Tibial artery (tissue), 4 donors: ENCODE measurements around the gene SYNE1.

Experiments used
- DNase-seq, 2 donors: peaks; one replicate each; pipeline ENCODE4 v3.0.0-alpha.2; 2019
- H3K27ac ChIP-seq, 2 donors: fragments of 200-600 bp; sonication (generic) in 1 of 2; 1 replicate in 1 of 2; 2 replicates in 1 of 2; pipeline ENCODE4 v1.5.1; 2018 to 2019; ENCODE audit warnings: mild to moderate bottlenecking in 1 of 2
- H3K27me3 ChIP-seq, 2 donors: fragments of 200-600 bp; sonication (generic) in 1 of 2; one replicate each; pipeline versions ENCODE4 v1.5.1 to v1.6.0; 2016 to 2019
- H3K36me3 ChIP-seq, 3 donors: fragments of 200-600 bp; sonication (generic) in 2 of 3; one replicate each; pipeline ENCODE4 v1.5.1; 2016 to 2019; ENCODE audit warnings: mild to moderate bottlenecking in 2 of 3
- H3K4me1 ChIP-seq, 4 donors: fragments of 200-600 bp; sonication (generic) in 2 of 4; 1 replicate in 3 of 4; 2 replicates in 1 of 4; pipeline ENCODE4 v1.5.1; 2016 to 2019
- H3K4me3 ChIP-seq, 2 donors: fragments of 200-600 bp; sonication (generic) in 1 of 2; 1 replicate in 1 of 2; 2 replicates in 1 of 2; pipeline ENCODE4 v1.5.1; 2018 to 2019; ENCODE audit warnings: mild to moderate bottlenecking in 2 of 2
- H3K9me3 ChIP-seq, 3 donors: fragments of 200-600 bp; sonication (generic) in 1 of 3; one replicate each; pipeline ENCODE4 v1.5.1; 2016 to 2019
- CTCF ChIP-seq, 2 experiments: fragments of 200-600 bp in 1 of 2; fragments of 450-650 bp in 1 of 2; IDR thresholded peaks; one replicate each; pipeline ENCODE4 v1.5.1; 2017 to 2019; ENCODE audit warnings: antibody characterized with exemption in 2 of 2, mild to moderate bottlenecking in 1 of 2, moderate library complexity in 1 of 2
- intact Hi-C: fragments of 100-400 bp; cut with DNase I; formaldehyde crosslinking; loops from one replicate; pipeline ENCODE4 v1.15.0; 2023; ENCODE audit warnings: low total_unique reads

The SYNE1 gene

GRCh38 chr6:152273002-152273401 lies 364.2 kb downstream of the SYNE1 start:
- Histone ChIP-seq H3K36me3 (peaks cover 19 to 26% (median 26%) of the 10 kb centered on the region in 3 donors), H3K4me3 (no peak overlapping the region), H3K9me3 (no peaks in the 10 kb centered on the region), H3K27ac (peak overlapping the region; percentile 59 to 62), H3K4me1 (peaks cover 5 to 81% (median 37%) of the 10 kb centered on the region in 4 donors), H3K27me3 (no peaks in the 10 kb centered on the region)
- DNase-seq, result peak in 1 of 2 donors; percentile 42
- TF ChIP-seq CTCF (IDR thresholded peaks at IDR 0.05), result no peak
- intact Hi-C loops, result no loop called here

- peaks cover 19 to 21% (median 21%) of the 10 kb centered on the region in 3 donors for H3K36me3 ChIP-seq
- DNase-seq, result no peak
- no peak overlapping the region for H3K4me3 ChIP-seq
- no peak for TF ChIP-seq CTCF (IDR thresholded peaks at IDR 0.05)
- peak overlapping the region; percentile 59 to 62 for H3K27ac ChIP-seq
- H3K4me1 ChIP-seq, result peaks cover 5 to 86% (median 42%) of the 10 kb centered on the region in 4 donors
- H3K9me3 ChIP-seq, result no peaks in the 10 kb centered on the region
- intact Hi-C loops, result no loop called here
- no peaks in the 10 kb centered on the region for H3K27me3 ChIP-seq
Measured at GRCh38 chr6:152272486-152272885, 364.7 kb downstream of the SYNE1 start.

- DNase-seq, result peak; percentile 48 to 83
- Histone ChIP-seq H3K36me3 (peaks cover 16 to 17% (median 16%) of the 10 kb centered on the region in 3 donors), H3K4me3 (peak overlapping the region; percentile 4 to 10), H3K9me3 (no peaks in the 10 kb centered on the region), H3K27me3 (no peaks in the 10 kb centered on the region), H3K27ac (peak overlapping the region; percentile 59 to 62), H3K4me1 (peaks cover 5 to 91% (median 44%) of the 10 kb centered on the region in 4 donors)
- intact Hi-C loops, result no loop called here
- TF ChIP-seq CTCF (IDR thresholded peaks at IDR 0.05), result peak in 1 of 2 experiments; percentile 19
Measured at GRCh38 chr6:152271776-152272464, 365.2 kb downstream of the SYNE1 start.

GRCh38 chr6:152270301-152270925 lies 366.7 kb downstream of the SYNE1 start:
- H3K9me3 ChIP-seq, result no peaks in the 10 kb centered on the region
- no peak for DNase-seq
- H3K4me1 ChIP-seq, result peaks cover 5 to 98% (median 48%) of the 10 kb centered on the region in 4 donors
- intact Hi-C loops, result no loop called here
- no peaks in the 10 kb centered on the region for H3K27me3 ChIP-seq
- peak overlapping the region; percentile 59 to 62 for H3K27ac ChIP-seq
- peaks cover 4 to 6% (median 4%) of the 10 kb centered on the region in 3 donors for H3K36me3 ChIP-seq
- no peak for TF ChIP-seq CTCF (IDR thresholded peaks at IDR 0.05)
- H3K4me3 ChIP-seq, result no peak overlapping the region

- H3K4me3 ChIP-seq, result no peak overlapping the region
- no peak for TF ChIP-seq CTCF (IDR thresholded peaks at IDR 0.05)
- peaks cover 0 to 13% (median 11%) of the 10 kb centered on the region in 3 donors for H3K36me3 ChIP-seq
- H3K27me3 ChIP-seq, result no peaks in the 10 kb centered on the region
- no peaks in the 10 kb centered on the region for H3K9me3 ChIP-seq
- no peak for DNase-seq
- peak overlapping the region; percentile 59 to 62 for H3K27ac ChIP-seq
- H3K4me1 ChIP-seq, result peaks cover 5 to 84% (median 48%) of the 10 kb centered on the region in 4 donors
- intact Hi-C loops, result loop anchor here (10.0 kb wide), 2 partner anchors 124 to 504 kb away; no protein-coding TSS in a partner anchor
Measured at GRCh38 chr6:152268846-152269442, 368.2 kb downstream of the SYNE1 start.
